SK-N-SH (cell line): Measurements from ENCODE around the gene SIGLEC10. TPM values are rescaled to one million over a fixed set of nuclear protein-coding genes. Genes with fewer than 3 reads are reported as not detected.

Experiments
- CTCF ChIA-PET: fragments of 300-600, 350-600 bp; formaldehyde crosslinking; extraction: SDS; loops from one replicate; lab custom pipeline; 2021; lab: Yijun Ruan, JAX
- POLR2A ChIA-PET: fragments of 350-600 bp; sonication (Branson Sonifier 250); formaldehyde crosslinking; extraction: SDS; loops from one replicate; lab custom pipeline; 2020; ENCODE audit warnings: antibody characterized with exemption, inconsistent platforms; lab: Yijun Ruan, JAX
- DNase-seq: peaks from one replicate; pipeline ENCODE4 v3.0.0; 2012
- H2AFZ ChIP-seq: fragments of 200-600 bp; sonication (generic); 2 replicates; pipeline ENCODE4 v1.8.1; 2016; ENCODE audit warnings: antibody characterized with exemption, mild to moderate bottlenecking, low read depth
- H3F3A ChIP-seq: fragments of 200-600 bp; sonication (generic); replicated peaks from 2 replicates; pipeline ENCODE3; 2016; ENCODE audit warnings: antibody characterized with exemption, mild to moderate bottlenecking; ENCODE audit not compliant: insufficient read depth
- H3K27ac ChIP-seq, 2 experiments: fragments of 200-500 bp in 1 of 2; fragments of 200-600 bp in 1 of 2; sonication (Bioruptor generic) in 1 of 2; sonication (generic), shearing (Covaris generic) in 1 of 2; 2 replicates each; pipeline versions ENCODE4 v1.5.1 to v1.6.1; 2014 to 2016; ENCODE audit warnings: low read depth in 2 of 2, inconsistent platforms in 1 of 2, low read length in 1 of 2, mild to moderate bottlenecking in 1 of 2, mixed read lengths in 1 of 2
- H3K27me3 ChIP-seq: fragments of 200-600 bp; sonication (generic), shearing (Covaris generic); 2 replicates; pipeline ENCODE4 v1.6.1; 2016; ENCODE audit warnings: mixed run types; ENCODE audit not compliant: insufficient read depth
- H3K36me3 ChIP-seq, 2 experiments: fragments of 200-500 bp in 1 of 2; fragments of 200-600 bp in 1 of 2; sonication (Bioruptor generic) in 1 of 2; sonication (generic) in 1 of 2; replicated peaks in 1 of 2; 2 replicates each; pipeline versions ENCODE3 to v1.5.1; 2014 to 2016; ENCODE audit warnings: low read length in 1 of 2, mild to moderate bottlenecking in 1 of 2; ENCODE audit not compliant: insufficient read depth in 2 of 2, control insufficient read depth in 1 of 2
- H3K4me1 ChIP-seq, 2 experiments: fragments of 200-500 bp in 1 of 2; fragments of 200-600 bp in 1 of 2; sonication (Bioruptor generic) in 1 of 2; sonication (generic), shearing (Covaris generic) in 1 of 2; 2 replicates each; pipeline versions ENCODE4 v1.5.1 to v1.6.1; 2014 to 2016; ENCODE audit warnings: low read depth in 1 of 2, low read length in 1 of 2, mixed run types in 1 of 2; ENCODE audit not compliant: insufficient read depth in 2 of 2, control insufficient read depth in 1 of 2
- H3K4me2 ChIP-seq: fragments of 200-600 bp; sonication (generic), shearing (Covaris generic); 2 replicates; pipeline ENCODE4 v1.6.1; 2017; ENCODE audit warnings: mixed run types
- H3K4me3 ChIP-seq, 2 experiments: fragments of 200-500 bp in 1 of 2; fragments of 200-600 bp in 1 of 2; sonication (Bioruptor generic) in 1 of 2; sonication (generic), shearing (Covaris generic) in 1 of 2; 2 replicates each; pipeline versions ENCODE4 v1.5.1 to v1.8.1; 2014 to 2016; ENCODE audit warnings: low read depth in 2 of 2, inconsistent platforms in 1 of 2, low read length in 1 of 2, mild to moderate bottlenecking in 1 of 2, mixed read lengths in 1 of 2, moderate library complexity in 1 of 2
- H3K79me2 ChIP-seq: fragments of 200-600 bp; sonication (generic); 2 replicates; pipeline ENCODE4 v1.8.1; 2017; ENCODE audit warnings: mild to moderate bottlenecking; ENCODE audit not compliant: insufficient read depth
- H3K9ac ChIP-seq: fragments of 200-600 bp; sonication (generic); 2 replicates; pipeline ENCODE4 v1.6.1; 2017; ENCODE audit warnings: mixed run types
- H3K9me2 ChIP-seq: fragments of 200-600 bp; sonication (generic); 2 replicates; pipeline ENCODE4 v1.6.1; 2017; ENCODE audit warnings: mixed run types
- H3K9me3 ChIP-seq: fragments of 200-600 bp; sonication (generic); 2 replicates; pipeline ENCODE4 v1.6.1; 2017; ENCODE audit warnings: mixed run types, mild to moderate bottlenecking, moderate library complexity
- H4K20me1 ChIP-seq: fragments of 200-600 bp; sonication (generic); 2 replicates; pipeline ENCODE4 v1.6.1; 2017; ENCODE audit warnings: mild to moderate bottlenecking, mixed run types; ENCODE audit not compliant: insufficient read depth
- CHD2 ChIP-seq: fragments of 150-350 bp; IDR thresholded peaks from 2 replicates; pipeline ENCODE4 v1.6.1; 2018; ENCODE audit warnings: low read length; ENCODE audit not compliant: partially characterized antibody
- EP300 ChIP-seq, 2 experiments: IDR thresholded peaks; 2 replicates each; pipeline versions ENCODE4 v1.4.0 to v1.6.1; 2012; ENCODE audit warnings: borderline replicate concordance in 1 of 2, low read depth in 1 of 2, low read length in 1 of 2
- FOXM1 ChIP-seq: IDR thresholded peaks from 2 replicates; pipeline ENCODE4 v1.4.0; 2012; ENCODE audit warnings: low read depth, mild to moderate bottlenecking
- GATA2 ChIP-seq: sonication (generic); formaldehyde crosslinking; IDR thresholded peaks from 2 replicates; pipeline ENCODE4 v1.5.0; 2020; ENCODE audit warnings: mild to moderate bottlenecking, missing genetic modification reagents
- MEF2A ChIP-seq: IDR thresholded peaks from 2 replicates; pipeline ENCODE4 v1.4.0; 2012; ENCODE audit warnings: low read depth, borderline replicate concordance
- MXI1 ChIP-seq: IDR thresholded peaks from 2 replicates; pipeline ENCODE4 v1.6.1; 2012; ENCODE audit warnings: mild to moderate bottlenecking, low read depth, low read length, improper control_type of control experiment
- NRF1 ChIP-seq: IDR thresholded peaks from 2 replicates; pipeline ENCODE4 v1.6.1; 2012; ENCODE audit warnings: low read depth, mild to moderate bottlenecking, low read length
- RCOR1 ChIP-seq: fragments of 150-350 bp; IDR thresholded peaks from 2 replicates; pipeline ENCODE4 v1.6.1; 2017; ENCODE audit warnings: antibody characterized with exemption, low read length
- RFX5 ChIP-seq: IDR thresholded peaks from 2 replicates; pipeline ENCODE4 v1.6.1; 2012; ENCODE audit warnings: mild to moderate bottlenecking, improper control_type of control experiment, low read length
- RXRA ChIP-seq: IDR thresholded peaks from 2 replicates; pipeline ENCODE4 v1.4.0; 2012; ENCODE audit warnings: low read depth, mild to moderate bottlenecking, borderline replicate concordance
- SMC3 ChIP-seq: IDR thresholded peaks from 2 replicates; pipeline ENCODE4 v1.6.1; 2012; ENCODE audit warnings: low read depth, low read length, improper control_type of control experiment
- TCF12 ChIP-seq: IDR thresholded peaks from 2 replicates; pipeline ENCODE4 v1.4.0; 2012
- TEAD4 ChIP-seq: IDR thresholded peaks from 2 replicates; pipeline ENCODE4 v1.4.0; 2012; ENCODE audit warnings: mild to moderate bottlenecking, borderline replicate concordance; ENCODE audit not compliant: insufficient read depth
- WGBS: methylation state at CpG from one replicate; pipeline ENCODE4 v1.1.6; 2017; ENCODE audit warnings: low lambda C conversion rate; 5-methylcytosine and 5-hydroxymethylcytosine counted together
- polyA plus RNA-seq, 3 experiments: library from polyadenylated mRNA; depleted of rRNA; stranded (reverse); fragments of >200 nt; gene quantifications; 2 replicates each; pipeline ENCODE4 v1.2.3, GENCODE V29; 2012
- TF ChIP-seq, protein P1 (sequence below): IDR thresholded peaks from 2 replicates; pipeline ENCODE4 v1.4.0; 2012; ENCODE audit warnings: low read depth, borderline replicate concordance
- TF ChIP-seq, protein P2 (sequence below): IDR thresholded peaks from 2 replicates; pipeline ENCODE4 v1.4.0; 2012; ENCODE audit warnings: low read depth, borderline replicate concordance
- TF ChIP-seq, protein P3 (sequence below): IDR thresholded peaks from 2 replicates; pipeline ENCODE4 v1.4.0; 2012; ENCODE audit warnings: low read depth
- TF ChIP-seq, protein P4 (sequence below): fragments of 150-350 bp; IDR thresholded peaks from 2 replicates; pipeline ENCODE4 v1.6.1; 2017; ENCODE audit warnings: antibody characterized with exemption, low read length, low read depth, borderline replicate concordance

Gene SIGLEC10
- polyA plus RNA-seq, 1 of the 3 experiments (the other 2 are of a cell fraction): not detected

DNA sequence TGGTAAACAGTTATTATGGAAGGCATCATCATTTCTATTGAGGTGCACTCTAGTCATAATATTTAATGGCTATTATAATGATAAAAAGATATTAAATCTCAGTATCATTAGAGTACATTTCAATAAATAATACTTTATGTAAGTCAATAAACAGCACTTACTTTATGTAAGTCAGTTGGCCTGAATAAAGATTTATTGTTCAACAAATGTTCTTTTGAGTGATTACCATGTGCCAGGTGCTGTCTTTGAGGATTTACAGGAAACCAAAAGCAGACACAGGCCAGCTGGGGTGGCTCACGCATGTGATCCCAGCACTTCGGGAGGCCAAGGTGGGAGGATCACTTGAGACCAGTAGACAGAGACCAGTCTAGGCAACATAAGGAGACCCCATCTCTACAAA, 40.0 kb downstream of the SIGLEC10 start:
- CTCF ChIA-PET: no interaction called here
- H3K4me1 ChIP-seq: no peaks in the 10 kb centered on the region
- H4K20me1 ChIP-seq: no peaks in the 10 kb centered on the region
- WGBS: 73% methylated on average over 2 of the region's 2 CpGs
- H3K9ac ChIP-seq: no peak overlapping the region
- DNase-seq: no peak
- no peaks in the 10 kb centered on the region for H3K36me3 ChIP-seq
- no peaks in the 10 kb centered on the region for H3K9me2 ChIP-seq
- peaks cover 13% of the 10 kb centered on the region; the same call in 1 of the 2 replicates for H3K27me3 ChIP-seq
- H3K9me3 ChIP-seq: no peaks in the 10 kb centered on the region
- TF ChIP-seq FOXM1 (no peak), TEAD4 (no peak), SMC3 (no peak), GATA2 (CRISPR knock-in tag) (no peak), MEF2A (no peak), TCF12 (no peak), MXI1 (no peak), RCOR1 (no peak), NRF1 (no peak)
- TF ChIP-seq, protein P1, sequence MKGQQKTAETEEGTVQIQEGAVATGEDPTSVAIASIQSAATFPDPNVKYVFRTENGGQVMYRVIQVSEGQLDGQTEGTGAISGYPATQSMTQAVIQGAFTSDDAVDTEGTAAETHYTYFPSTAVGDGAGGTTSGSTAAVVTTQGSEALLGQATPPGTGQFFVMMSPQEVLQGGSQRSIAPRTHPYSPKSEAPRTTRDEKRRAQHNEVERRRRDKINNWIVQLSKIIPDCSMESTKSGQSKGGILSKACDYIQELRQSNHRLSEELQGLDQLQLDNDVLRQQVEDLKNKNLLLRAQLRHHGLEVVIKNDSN: no peak
- TF ChIP-seq, protein P2, sequence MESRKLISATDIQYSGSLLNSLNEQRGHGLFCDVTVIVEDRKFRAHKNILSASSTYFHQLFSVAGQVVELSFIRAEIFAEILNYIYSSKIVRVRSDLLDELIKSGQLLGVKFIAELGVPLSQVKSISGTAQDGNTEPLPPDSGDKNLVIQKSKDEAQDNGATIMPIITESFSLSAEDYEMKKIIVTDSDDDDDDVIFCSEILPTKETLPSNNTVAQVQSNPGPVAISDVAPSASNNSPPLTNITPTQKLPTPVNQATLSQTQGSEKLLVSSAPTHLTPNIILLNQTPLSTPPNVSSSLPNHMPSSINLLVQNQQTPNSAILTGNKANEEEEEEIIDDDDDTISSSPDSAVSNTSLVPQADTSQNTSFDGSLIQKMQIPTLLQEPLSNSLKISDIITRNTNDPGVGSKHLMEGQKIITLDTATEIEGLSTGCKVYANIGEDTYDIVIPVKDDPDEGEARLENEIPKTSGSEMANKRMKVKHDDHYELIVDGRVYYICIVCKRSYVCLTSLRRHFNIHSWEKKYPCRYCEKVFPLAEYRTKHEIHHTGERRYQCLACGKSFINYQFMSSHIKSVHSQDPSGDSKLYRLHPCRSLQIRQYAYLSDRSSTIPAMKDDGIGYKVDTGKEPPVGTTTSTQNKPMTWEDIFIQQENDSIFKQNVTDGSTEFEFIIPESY: no peak
- TF ChIP-seq, protein P3, sequence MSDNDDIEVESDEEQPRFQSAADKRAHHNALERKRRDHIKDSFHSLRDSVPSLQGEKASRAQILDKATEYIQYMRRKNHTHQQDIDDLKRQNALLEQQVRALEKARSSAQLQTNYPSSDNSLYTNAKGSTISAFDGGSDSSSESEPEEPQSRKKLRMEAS: no peak
- TF ChIP-seq, all 33 proteins: peak for 0
- Histone ChIP-seq H3K79me2 (no peaks in the 10 kb centered on the region), H3K27ac (no peak overlapping the region), H3K4me3 (no peak overlapping the region), H3F3A (no peaks in the 10 kb centered on the region), H2AFZ (no peak overlapping the region), H3K4me2 (no peak overlapping the region)
- POLR2A ChIA-PET: no interaction called here

DNA sequence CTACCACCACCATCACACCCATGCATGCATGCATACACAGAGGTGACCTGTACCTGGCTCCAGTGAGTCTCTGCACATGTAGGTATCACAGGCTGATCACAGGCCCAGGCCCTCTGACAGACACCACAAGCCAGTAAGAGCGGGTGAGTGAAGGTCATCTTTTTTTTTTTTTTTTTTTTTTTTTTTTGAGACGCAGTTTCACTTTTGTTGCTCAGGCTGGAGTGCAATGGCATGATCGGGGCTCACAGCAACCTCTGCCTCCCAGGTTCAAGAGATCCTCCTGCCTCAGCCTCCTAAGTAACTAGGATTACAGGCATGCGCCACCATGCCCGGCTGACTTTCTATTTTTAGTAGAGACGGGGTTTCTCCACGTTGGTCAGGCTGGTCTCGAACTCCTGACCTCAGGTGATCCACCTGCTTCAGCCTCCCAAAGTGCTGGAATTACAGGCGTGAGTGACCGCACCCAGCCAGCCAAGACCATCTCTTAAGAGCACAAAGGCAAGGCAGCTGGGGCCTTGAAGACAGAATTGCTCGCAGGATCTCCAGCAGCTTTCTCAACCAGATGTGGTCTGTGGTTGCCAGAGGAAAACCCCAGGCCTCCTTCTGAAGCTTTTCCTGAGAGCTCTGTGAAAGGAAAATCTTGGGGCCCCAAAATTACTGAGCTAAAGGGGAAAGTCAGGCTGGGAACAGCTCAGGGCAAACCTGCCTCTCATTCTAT, 41.8 kb downstream of the SIGLEC10 start:
- Histone ChIP-seq H3K9me2 (no peaks in the 10 kb centered on the region), H3K9ac (no peak overlapping the region), H3K27me3 (peaks cover 20% of the 10 kb centered on the region; the same call in 1 of the 2 replicates), H3K36me3 (no peaks in the 10 kb centered on the region), H4K20me1 (no peaks in the 10 kb centered on the region), H3K4me3 (no peak overlapping the region), H3K79me2 (no peaks in the 10 kb centered on the region), H3F3A (no peaks in the 10 kb centered on the region), H3K4me1 (no peaks in the 10 kb centered on the region), H3K9me3 (no peaks in the 10 kb centered on the region), H2AFZ (no peak overlapping the region), H3K4me2 (no peak overlapping the region), H3K27ac (no peak overlapping the region)
- no peak for DNase-seq
- POLR2A ChIA-PET: no interaction called here
- TF ChIP-seq EP300 (IDR thresholded peaks at IDR 0.05; ENCODE audit: borderline replicate concordance in 1 of 2, low read depth in 1 of 2, low read length in 1 of 2): no peak
- no peak for TF ChIP-seq NRF1
- no peak for TF ChIP-seq TEAD4
- TF ChIP-seq, protein P4, sequence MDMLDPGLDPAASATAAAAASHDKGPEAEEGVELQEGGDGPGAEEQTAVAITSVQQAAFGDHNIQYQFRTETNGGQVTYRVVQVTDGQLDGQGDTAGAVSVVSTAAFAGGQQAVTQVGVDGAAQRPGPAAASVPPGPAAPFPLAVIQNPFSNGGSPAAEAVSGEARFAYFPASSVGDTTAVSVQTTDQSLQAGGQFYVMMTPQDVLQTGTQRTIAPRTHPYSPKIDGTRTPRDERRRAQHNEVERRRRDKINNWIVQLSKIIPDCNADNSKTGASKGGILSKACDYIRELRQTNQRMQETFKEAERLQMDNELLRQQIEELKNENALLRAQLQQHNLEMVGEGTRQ: no peak
- TF ChIP-seq RXRA: no peak
- no peak for TF ChIP-seq MEF2A
- TF ChIP-seq CHD2: no peak
- TF ChIP-seq RFX5: no peak
- CTCF ChIA-PET: interaction anchor here (1.1 to 1.6 kb wide), 2 partner anchors 18 to 37 kb away, joined by 3 to 5 read pairs; no protein-coding TSS in a partner anchor
- 76% methylated on average over 11 of the region's 11 CpGs for WGBS
